ENCODE data around the gene SHMT1.
"Not testable (repeated sequence)": the region's sequence is repeated elsewhere in the genome, so short reads cannot be mapped to it uniquely, and the experiment has no call there.

The SHMT1 gene

DNA sequence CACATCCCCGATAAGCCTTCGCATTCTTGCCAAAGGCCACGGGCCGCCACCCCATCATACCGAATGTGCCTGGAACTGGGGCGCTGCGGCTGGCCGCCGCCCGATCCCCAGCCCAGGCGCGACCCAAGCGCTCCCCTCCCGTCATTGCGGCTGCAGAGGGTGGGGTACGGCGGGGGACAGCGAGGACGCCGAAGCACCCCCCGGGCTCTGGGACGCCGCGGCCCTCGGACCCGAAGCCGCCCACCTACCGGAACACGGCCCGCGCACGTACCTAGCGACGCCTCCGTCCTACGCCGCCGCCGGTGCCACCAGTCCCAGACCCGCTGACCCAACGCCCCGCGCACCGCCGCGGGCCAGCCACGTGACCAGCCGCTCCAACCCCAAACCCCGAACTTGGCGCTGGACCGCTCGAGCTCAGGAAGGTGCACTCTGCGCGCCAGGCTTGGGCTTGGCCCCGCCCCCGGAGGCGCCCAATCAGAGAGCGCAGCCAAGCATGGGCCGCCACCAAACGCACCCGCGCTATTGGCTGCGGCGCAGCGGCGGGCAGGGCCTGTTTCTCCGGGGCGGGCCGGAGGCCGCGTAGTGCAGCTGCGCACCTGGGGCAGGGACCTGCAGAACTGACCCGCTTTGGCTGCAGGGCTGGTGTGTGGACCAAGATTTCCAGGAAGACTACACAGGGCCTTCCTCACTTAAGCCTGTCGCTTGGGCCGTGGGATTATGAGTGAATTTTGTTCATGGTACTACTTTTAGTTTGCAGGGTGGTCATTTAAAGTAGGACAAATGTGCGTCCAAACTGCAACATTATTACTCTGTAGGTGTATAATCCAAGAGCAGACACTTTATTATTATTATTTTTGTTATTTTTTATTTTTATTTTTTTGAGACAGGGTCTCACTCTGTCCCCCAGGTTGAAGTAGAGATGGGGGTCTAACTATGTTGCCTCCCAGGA, at the start of gene SHMT1:
SHMT1 (minus strand) TSS at position 450 of the 949 bp plus-strand sequence. CDS start 7,569 bp downstream, outside the sequence.
- peak; percentile 83 for DNase-seq (ENCODE audit: low read depth)
- TF ChIP-seq, protein P1, sequence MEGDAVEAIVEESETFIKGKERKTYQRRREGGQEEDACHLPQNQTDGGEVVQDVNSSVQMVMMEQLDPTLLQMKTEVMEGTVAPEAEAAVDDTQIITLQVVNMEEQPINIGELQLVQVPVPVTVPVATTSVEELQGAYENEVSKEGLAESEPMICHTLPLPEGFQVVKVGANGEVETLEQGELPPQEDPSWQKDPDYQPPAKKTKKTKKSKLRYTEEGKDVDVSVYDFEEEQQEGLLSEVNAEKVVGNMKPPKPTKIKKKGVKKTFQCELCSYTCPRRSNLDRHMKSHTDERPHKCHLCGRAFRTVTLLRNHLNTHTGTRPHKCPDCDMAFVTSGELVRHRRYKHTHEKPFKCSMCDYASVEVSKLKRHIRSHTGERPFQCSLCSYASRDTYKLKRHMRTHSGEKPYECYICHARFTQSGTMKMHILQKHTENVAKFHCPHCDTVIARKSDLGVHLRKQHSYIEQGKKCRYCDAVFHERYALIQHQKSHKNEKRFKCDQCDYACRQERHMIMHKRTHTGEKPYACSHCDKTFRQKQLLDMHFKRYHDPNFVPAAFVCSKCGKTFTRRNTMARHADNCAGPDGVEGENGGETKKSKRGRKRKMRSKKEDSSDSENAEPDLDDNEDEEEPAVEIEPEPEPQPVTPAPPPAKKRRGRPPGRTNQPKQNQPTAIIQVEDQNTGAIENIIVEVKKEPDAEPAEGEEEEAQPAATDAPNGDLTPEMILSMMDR (IDR thresholded peaks at IDR 0.05; ENCODE audit: low read depth, low read length, missing control alignments), result no peak
- peak within 1 kb of the TSS; percentile 81 for H3K4me3 ChIP-seq (ENCODE audit: low read depth, low read length)

GRCh38 chr17:18412001-18412538, 48.7 kb upstream of the SHMT1 start:
- not testable (repeated sequence) for H3K4me3 ChIP-seq (ENCODE audit: low read depth, low read length); DNase-seq (ENCODE audit: low read depth)

DNA sequence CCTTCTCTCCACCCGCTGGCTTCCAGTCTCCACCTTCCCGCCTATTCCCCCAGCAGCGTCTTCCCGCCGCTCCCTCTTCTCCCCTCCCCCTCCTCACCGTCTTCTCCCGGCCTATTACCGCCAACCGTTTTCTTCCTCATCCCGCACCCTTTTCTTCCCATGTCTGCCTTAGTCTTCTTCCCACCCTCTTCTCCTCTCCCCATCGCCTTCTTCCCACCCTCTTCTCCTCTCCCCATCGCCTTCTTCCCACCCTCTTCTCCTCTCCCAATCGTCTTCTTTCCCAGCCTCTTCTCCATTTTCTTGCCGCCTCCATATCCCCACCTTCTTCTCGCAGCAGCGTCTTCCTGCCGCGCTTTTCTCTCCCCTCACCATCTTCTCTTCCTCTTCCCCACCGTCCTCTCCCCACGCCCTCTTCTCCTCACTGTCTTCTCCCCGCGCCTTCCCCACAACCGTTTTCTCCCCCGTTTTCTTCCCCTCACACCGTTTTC, 48.1 kb upstream of the SHMT1 start:
- H3K4me3 ChIP-seq (ENCODE audit: low read depth, low read length), result peak overlapping the region; percentile 55
- DNase-seq (ENCODE audit: low read depth), result not testable (repeated sequence)

DNA sequence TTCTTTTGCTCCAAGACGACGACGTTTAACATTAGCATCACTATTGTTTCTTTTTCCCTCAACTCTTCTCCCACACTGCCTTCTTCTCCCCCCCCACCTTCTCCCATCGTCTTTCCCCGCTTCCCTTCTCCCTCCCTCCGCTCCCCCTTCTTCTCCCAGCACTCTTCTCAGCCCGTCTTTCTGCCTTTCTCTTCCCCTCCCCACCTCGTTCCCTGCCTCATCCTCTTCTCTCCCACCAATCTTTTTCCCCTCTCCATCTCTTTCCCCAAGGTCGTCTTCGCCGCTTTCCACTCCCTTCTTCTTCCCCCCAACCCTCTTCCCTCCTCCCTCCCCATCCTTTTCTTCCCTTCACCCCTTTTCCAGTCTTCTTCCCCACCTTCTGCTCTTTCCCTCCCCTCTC, 47.4 kb upstream of the SHMT1 start:
- DNase-seq (ENCODE audit: low read depth), result not testable (repeated sequence)
- peak overlapping the region; percentile 6; the same call in 1 of the 2 replicates for H3K4me3 ChIP-seq (ENCODE audit: low read depth, low read length)

GRCh38 chr17:18409321-18409720, 46.0 kb upstream of the SHMT1 start:
- not testable (repeated sequence) for H3K4me3 ChIP-seq (ENCODE audit: low read depth, low read length); DNase-seq (ENCODE audit: low read depth)

DNA sequence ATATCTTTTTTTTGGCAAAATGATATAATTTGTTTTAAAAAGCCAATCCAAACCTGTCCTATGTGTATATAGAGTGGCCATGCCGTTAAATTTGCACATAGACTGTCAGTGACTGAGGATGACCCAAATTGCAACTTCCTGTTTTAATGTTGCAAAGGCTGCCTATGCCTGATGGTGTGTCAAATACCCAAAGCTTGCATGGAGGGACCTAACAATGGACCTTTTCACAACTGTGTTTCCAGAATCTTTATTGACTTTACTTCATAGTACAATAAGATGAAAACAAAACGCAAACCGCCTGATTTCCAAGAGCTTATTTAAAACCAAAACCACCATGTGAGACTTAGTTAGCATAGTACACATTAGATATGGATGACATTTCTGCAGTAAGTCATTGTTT, 45.6 kb upstream of the SHMT1 start:
- peak; percentile 7 for DNase-seq (ENCODE audit: low read depth)

GRCh38 chr17:18403604-18404003, 40.3 kb upstream of the SHMT1 start:
- not testable (repeated sequence) for DNase-seq (ENCODE audit: low read depth); H3K4me3 ChIP-seq (ENCODE audit: low read depth, low read length)

More for the DNA sequence above, 45.6 kb upstream of the SHMT1 start:
- H3K4me3 ChIP-seq (ENCODE audit: low read depth, low read length), result not testable (repeated sequence)

DNA sequence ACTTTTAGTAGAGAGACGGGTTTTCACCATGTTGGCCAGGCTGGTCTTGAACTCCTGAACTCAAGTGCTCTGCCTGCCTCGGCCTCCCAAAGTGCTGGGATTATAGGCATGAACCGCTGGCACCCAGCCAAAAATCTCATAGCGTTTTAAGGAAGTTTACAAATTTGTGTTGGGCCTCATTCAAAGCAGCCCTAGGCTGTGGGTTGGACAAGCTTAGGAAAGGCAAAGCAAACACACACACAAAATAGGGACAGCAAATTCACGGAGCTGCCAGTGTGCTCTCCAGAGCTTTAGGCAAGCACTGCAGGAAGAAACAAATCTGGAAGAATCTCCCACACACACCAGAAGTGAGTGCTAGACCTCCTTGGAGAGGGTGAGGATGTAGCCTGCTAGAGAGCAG, 39.8 kb upstream of the SHMT1 start:
- DNase-seq (ENCODE audit: low read depth), result not testable (repeated sequence)

DNA sequence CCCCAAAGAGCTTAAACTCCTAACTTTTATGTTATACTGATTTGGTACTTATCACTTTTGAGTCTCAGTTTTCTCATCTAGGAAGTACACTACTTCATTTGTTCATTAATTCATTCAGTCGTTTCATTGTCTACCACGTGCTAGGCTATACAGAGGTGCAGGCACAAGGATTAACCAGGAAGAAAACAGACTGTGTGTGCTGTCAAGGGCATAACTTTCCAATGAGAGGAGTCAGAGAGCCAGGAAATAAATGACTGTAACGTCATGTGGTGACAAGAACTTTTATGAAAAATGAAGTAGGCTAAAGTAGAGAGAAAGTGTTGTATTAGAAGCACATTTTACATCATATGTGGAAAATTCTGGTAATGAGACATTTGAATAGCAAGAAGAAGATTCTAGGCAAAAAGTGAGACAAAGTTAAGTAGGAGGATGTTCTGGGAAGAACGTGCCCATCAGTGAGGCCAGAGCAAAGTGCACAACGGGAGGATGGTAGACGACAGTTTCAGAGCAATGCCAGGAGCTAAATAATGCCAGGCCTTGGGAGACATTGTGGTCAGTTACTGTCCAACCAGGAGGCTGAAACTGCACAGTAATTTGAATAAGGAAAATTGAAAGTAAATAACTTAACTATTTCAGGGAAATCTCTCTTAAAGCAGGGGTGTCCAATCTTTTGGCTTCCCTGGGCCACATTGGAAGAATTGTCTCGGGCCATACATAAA, 38.7 kb upstream of the SHMT1 start:
- H3K4me3 ChIP-seq (ENCODE audit: low read depth, low read length); DNase-seq (ENCODE audit: low read depth): not testable (repeated sequence)

More for the DNA sequence above, 39.8 kb upstream of the SHMT1 start:
- not testable (repeated sequence) for H3K4me3 ChIP-seq (ENCODE audit: low read depth, low read length)

DNA sequence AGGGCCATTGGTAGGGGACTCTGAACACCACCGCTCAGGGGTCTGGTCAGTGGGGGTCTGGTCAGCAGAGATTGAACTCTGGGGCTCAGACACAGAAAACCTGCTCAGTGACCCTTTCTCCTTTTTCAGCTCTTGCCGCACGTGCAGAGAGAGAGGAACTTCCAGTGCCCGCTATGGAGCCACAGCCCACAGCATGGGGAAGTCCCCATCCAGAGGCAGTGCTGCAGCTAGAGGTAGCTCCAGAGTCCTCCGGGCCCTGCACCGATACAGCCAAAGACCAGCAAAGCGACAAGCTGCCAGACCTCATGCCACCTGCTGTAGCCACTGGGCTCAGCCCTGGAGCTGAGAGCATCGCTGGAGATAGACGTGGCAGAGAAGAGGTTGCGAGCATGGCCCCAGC, 25.4 kb upstream of the SHMT1 start:
- H3K4me3 ChIP-seq (ENCODE audit: low read depth, low read length); DNase-seq (ENCODE audit: low read depth): not testable (repeated sequence)

DNA sequence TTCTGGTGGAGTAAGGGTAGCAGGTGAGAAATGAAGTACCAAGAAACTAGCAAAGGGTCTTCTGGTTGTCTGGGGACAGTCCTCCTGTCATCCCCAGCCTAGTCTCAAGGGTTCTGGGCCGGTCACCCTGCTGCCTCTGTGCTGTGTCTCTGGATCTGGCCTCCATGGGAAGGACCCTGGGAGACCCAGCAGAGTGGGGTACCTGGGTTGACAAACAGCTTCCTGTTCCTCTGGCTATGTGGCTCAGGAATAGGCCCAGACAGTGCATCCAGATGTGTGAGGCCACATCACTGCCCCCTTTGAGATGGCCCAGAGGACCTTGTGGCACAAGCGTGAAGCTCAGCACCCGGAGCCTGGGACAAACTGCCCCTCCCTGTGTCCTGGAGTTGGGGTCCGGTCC, 24.9 kb upstream of the SHMT1 start:
- H3K4me3 ChIP-seq (ENCODE audit: low read depth, low read length); DNase-seq (ENCODE audit: low read depth): not testable (repeated sequence)

DNA sequence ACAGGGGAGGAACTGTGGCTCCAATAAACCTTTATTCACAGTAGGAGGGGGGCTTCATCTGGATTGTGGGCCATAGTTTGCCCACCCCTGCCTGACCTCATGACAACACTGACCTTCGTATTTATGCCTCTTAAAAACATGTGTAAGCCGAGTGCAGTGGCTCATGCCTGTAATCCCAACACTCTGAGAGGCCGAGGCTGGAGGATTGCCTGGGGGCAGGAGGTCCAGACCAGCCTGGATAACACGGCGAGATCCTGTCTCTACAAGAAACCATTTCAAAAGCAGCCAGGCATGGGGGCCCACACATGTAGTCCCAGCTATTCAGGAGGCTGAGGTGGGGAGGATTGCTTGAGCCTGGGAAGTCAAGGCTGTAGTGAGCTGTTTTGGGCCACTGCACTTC, 24.2 kb upstream of the SHMT1 start:
- not testable (repeated sequence) for H3K4me3 ChIP-seq (ENCODE audit: low read depth, low read length); DNase-seq (ENCODE audit: low read depth)

GRCh38 chr17:18384271-18384670, 20.9 kb upstream of the SHMT1 start:
- DNase-seq (ENCODE audit: low read depth); H3K4me3 ChIP-seq (ENCODE audit: low read depth, low read length): not testable (repeated sequence)

- DNase-seq (ENCODE audit: low read depth); H3K4me3 ChIP-seq (ENCODE audit: low read depth, low read length): not testable (repeated sequence)
These were observed 19.7 kb upstream of the SHMT1 start for GRCh38 chr17:18383079-18383481.
